ENCODE measurements around the gene IBTK.

DNA sequence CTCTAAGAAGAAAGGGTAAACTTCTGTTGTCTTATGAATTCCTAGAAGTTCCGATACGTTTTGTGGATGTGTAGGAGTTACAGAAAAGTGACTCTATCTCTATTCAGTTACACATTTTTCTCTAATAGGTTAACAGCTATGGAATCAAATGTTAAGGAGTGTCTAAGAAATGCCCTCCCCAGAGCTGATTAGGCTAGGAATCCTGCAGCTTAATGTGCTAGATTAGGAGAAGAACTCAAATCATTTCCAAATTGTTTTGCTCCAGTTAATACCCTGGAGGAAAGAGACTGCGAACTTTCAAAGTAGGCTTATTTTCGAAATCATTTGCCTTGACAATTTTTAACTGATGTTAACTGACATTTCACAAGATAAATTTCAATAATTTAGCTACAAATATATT lies 51.9 kb downstream of the IBTK start:
- no peak for TF ChIP-seq POLR2A (IDR thresholded peaks at IDR 0.05)
- TF ChIP-seq POLR2AphosphoS5 (IDR thresholded peaks at IDR 0.05), result no peak
- TF ChIP-seq, protein P1, sequence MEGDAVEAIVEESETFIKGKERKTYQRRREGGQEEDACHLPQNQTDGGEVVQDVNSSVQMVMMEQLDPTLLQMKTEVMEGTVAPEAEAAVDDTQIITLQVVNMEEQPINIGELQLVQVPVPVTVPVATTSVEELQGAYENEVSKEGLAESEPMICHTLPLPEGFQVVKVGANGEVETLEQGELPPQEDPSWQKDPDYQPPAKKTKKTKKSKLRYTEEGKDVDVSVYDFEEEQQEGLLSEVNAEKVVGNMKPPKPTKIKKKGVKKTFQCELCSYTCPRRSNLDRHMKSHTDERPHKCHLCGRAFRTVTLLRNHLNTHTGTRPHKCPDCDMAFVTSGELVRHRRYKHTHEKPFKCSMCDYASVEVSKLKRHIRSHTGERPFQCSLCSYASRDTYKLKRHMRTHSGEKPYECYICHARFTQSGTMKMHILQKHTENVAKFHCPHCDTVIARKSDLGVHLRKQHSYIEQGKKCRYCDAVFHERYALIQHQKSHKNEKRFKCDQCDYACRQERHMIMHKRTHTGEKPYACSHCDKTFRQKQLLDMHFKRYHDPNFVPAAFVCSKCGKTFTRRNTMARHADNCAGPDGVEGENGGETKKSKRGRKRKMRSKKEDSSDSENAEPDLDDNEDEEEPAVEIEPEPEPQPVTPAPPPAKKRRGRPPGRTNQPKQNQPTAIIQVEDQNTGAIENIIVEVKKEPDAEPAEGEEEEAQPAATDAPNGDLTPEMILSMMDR (IDR thresholded peaks at IDR 0.05), result no peak

All from sigmoid colon (tissue), 4 donors.